ENCODE measurements around the gene ANXA2R. TPM values are rescaled to one million over a fixed set of nuclear protein-coding genes. Genes with fewer than 3 reads are reported as not detected.

ANXA2R gene
- polyA plus RNA-seq, 1 of the 3 experiments (the other 2 are of a cell fraction) = 1.9 TPM

GRCh38 chr5:43075319-43076293 lies 35.5 kb upstream of the ANXA2R start:
- ChIA-PET POLR2A (no interaction called here), CTCF (interaction anchor here (0.6 kb wide), 1 partner anchor 29 kb away, joined by 4 read pairs; no protein-coding TSS in a partner anchor)
- H3K4me2 ChIP-seq = no peak overlapping the region

More at GRCh38 chr5:43075319-43076293, 35.5 kb upstream of the ANXA2R start:
- H3K4me3 ChIP-seq (ENCODE audit: low read depth in 2 of 2, low read length in 1 of 2) = no peak overlapping the region
- peaks cover 13% of the 10 kb centered on the region for H3K79me2 ChIP-seq (ENCODE audit: insufficient read depth)
- no peak overlapping the region for H3K27ac ChIP-seq (ENCODE audit: low read depth in 2 of 2, low read length in 1 of 2)
- H3K4me1 ChIP-seq (ENCODE audit: control insufficient read depth in 1 of 2, insufficient read depth in 2 of 2, low read depth in 1 of 2, low read length in 1 of 2) = no peaks in the 10 kb centered on the region
- H3F3A ChIP-seq (replicated peaks; ENCODE audit: insufficient read depth) = no peaks in the 10 kb centered on the region
- peaks cover 16 to 25% of the 10 kb centered on the region in 2 experiments for H3K36me3 ChIP-seq (replicated peaks in 1 of 2; ENCODE audit: control insufficient read depth in 1 of 2, insufficient read depth in 2 of 2, low read length in 1 of 2)
- no peak overlapping the region for H2AFZ ChIP-seq (ENCODE audit: low read depth)
- no peaks in the 10 kb centered on the region for H3K27me3 ChIP-seq (ENCODE audit: insufficient read depth)
- no peak for DNase-seq
- TF ChIP-seq MEF2A (IDR thresholded peaks at IDR 0.05; ENCODE audit: borderline replicate concordance, low read depth) = no peak
- no peak for TF ChIP-seq GATA2 (CRISPR knock-in tag; IDR thresholded peaks at IDR 0.05)
- TF ChIP-seq RCOR1 (IDR thresholded peaks at IDR 0.05; ENCODE audit: low read length) = no peak
- TF ChIP-seq, protein P1, sequence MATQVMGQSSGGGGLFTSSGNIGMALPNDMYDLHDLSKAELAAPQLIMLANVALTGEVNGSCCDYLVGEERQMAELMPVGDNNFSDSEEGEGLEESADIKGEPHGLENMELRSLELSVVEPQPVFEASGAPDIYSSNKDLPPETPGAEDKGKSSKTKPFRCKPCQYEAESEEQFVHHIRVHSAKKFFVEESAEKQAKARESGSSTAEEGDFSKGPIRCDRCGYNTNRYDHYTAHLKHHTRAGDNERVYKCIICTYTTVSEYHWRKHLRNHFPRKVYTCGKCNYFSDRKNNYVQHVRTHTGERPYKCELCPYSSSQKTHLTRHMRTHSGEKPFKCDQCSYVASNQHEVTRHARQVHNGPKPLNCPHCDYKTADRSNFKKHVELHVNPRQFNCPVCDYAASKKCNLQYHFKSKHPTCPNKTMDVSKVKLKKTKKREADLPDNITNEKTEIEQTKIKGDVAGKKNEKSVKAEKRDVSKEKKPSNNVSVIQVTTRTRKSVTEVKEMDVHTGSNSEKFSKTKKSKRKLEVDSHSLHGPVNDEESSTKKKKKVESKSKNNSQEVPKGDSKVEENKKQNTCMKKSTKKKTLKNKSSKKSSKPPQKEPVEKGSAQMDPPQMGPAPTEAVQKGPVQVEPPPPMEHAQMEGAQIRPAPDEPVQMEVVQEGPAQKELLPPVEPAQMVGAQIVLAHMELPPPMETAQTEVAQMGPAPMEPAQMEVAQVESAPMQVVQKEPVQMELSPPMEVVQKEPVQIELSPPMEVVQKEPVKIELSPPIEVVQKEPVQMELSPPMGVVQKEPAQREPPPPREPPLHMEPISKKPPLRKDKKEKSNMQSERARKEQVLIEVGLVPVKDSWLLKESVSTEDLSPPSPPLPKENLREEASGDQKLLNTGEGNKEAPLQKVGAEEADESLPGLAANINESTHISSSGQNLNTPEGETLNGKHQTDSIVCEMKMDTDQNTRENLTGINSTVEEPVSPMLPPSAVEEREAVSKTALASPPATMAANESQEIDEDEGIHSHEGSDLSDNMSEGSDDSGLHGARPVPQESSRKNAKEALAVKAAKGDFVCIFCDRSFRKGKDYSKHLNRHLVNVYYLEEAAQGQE (IDR thresholded peaks at IDR 0.05; ENCODE audit: low read depth, low read length) = no peak
- no peak for TF ChIP-seq RAD21 (IDR thresholded peaks at IDR 0.05; ENCODE audit: low read length)
- TF ChIP-seq ELF1 (IDR thresholded peaks at IDR 0.05) = no peak
- TF ChIP-seq NRF1 (IDR thresholded peaks at IDR 0.05; ENCODE audit: low read depth, low read length) = no peak
- no peak for TF ChIP-seq IRF3 (IDR thresholded peaks at IDR 0.05; ENCODE audit: low read depth, low read length)
- no peak for TF ChIP-seq PBX3 (IDR thresholded peaks at IDR 0.05)
- no peak for TF ChIP-seq TCF12 (IDR thresholded peaks at IDR 0.05)
- no peak for TF ChIP-seq RXRA (IDR thresholded peaks at IDR 0.05; ENCODE audit: borderline replicate concordance, low read depth)
- no peak for TF ChIP-seq EP300 (IDR thresholded peaks at IDR 0.05; ENCODE audit: borderline replicate concordance in 1 of 2, low read depth in 1 of 2, low read length in 1 of 2)
- TF ChIP-seq GABPA (IDR thresholded peaks at IDR 0.05; ENCODE audit: low read depth) = no peak
- no peak for TF ChIP-seq SIN3A (IDR thresholded peaks at IDR 0.05; ENCODE audit: borderline replicate concordance, low read depth, low read length)
- no peak for TF ChIP-seq CHD2 (IDR thresholded peaks at IDR 0.05; ENCODE audit: low read length, partially characterized antibody)
- no peaks in the 10 kb centered on the region for H3K9me2 ChIP-seq
- no peak overlapping the region for H3K9ac ChIP-seq
- H3K9me3 ChIP-seq = no peaks in the 10 kb centered on the region
- 97% methylated on average over 11 of the region's 12 CpGs for WGBS (ENCODE audit: low lambda C conversion rate)
- H4K20me1 ChIP-seq (ENCODE audit: insufficient read depth) = no peaks in the 10 kb centered on the region
